Measurements from ENCODE around the gene THG1L.
"Not testable (repeated sequence)": the region's sequence is repeated elsewhere in the genome, so short reads cannot be mapped to it uniquely, and the experiment has no call there.

THG1L gene

GRCh38 chr5:157731272-157732129 is at the start of gene THG1L:
TSS of gene THG1L (plus strand) at chr5:157731420. CDS start at chr5:157731441, 21 bp downstream.
- peak; percentile 92 to 98 (median 96) for DNase-seq

- no peak for DNase-seq
These were observed 49.0 kb upstream of the THG1L start for GRCh38 chr5:157682257-157682656.

DNA sequence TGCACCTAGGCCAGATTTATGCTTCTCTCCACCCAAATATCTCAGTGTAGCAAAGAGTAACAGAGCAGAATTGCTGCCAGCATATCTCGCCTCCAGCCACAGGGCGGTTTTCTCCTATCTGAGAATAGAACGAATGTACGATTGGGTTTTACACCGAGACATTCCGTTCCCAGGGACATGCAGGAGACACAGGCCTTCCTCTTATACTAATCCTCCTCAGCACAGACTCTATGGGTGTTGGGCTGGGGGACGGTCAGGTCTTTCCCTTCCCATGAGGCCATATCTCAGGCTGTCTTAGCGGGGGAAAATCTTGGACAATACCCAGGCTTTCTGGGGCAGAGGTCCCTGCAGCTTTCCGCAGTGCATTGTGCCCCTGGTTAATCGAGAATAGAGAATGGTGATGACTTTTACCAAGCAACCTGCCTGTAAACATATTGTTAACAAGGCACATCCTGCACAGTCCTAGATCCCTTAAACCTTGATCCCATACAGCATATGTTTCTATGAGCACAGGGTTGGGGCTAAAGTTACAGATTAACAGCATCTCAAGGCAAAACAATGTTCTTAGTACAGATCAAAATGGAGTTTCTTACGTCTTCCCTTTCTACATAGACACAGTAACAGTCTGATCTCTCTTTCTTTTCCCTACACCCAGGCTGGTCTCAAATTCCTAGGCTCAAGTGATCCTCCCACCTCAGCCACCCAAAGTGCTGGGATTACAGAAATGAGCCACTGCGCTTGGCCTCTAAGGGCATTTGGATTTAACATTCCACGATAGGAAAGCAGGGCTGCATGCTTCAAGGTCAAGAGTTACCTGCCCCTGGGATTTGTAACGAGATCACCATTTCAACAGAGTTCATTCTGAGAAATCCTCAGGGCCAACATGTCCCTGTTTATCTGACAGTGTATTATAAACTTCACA is 44.7 kb upstream of the THG1L start:
- DNase-seq: not testable (repeated sequence)

DNA sequence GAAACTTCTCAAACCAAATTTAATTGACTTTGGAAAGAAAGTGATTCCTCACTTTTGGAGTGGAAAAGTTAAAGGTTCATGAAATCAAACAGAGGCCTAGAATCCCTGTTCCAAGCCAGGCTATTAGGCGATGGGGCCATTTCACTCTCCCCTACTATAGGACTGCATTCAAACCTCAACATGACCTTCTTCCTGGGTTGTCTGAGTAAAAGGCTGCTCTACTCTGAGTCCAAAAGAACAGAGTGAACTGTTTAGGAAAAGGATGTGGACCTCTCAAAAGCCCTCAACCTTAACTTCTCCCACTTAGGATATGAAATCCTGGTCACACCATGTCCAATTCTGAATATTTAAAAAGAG is 44.0 kb upstream of the THG1L start:
- no peak for DNase-seq

DNA sequence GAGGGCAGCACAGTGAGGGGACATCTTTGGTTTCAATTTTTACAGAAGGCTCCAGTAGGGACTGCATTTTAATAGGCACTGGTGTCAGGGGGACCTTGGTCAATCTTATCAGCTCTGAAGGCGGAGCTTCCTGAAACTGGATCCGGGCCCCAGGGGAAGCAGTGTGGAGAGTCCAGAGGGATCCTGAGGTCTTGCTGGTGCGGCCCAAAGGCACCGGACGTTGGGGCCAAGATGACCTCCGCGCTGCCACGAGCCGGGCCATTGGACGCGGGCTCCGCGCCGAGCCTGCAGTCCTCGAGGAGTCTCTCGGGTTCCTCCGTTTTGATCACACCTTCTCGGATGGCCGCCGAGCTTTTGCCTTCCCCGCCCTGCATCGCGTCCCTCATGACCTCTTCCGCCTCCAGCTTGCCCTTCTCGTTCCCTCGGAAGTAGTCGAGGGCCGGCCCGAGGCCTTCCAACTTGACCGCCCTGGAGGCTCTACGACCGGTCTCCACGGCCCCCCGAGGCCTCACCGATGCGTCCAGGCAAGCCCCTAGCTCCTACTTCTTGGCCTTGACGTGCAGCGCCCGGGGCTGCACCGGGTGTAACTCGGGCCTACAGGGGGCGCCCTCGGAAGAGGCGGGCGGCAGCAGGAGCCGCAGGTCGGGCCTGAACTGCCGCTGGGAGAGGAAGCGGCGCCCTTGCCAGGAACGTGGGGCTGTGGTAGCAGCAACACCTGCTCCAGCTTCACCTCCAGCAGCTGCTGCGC is 41.1 kb upstream of the THG1L start:
- DNase-seq: peak in 1 of 6 experiments; percentile 9

DNA sequence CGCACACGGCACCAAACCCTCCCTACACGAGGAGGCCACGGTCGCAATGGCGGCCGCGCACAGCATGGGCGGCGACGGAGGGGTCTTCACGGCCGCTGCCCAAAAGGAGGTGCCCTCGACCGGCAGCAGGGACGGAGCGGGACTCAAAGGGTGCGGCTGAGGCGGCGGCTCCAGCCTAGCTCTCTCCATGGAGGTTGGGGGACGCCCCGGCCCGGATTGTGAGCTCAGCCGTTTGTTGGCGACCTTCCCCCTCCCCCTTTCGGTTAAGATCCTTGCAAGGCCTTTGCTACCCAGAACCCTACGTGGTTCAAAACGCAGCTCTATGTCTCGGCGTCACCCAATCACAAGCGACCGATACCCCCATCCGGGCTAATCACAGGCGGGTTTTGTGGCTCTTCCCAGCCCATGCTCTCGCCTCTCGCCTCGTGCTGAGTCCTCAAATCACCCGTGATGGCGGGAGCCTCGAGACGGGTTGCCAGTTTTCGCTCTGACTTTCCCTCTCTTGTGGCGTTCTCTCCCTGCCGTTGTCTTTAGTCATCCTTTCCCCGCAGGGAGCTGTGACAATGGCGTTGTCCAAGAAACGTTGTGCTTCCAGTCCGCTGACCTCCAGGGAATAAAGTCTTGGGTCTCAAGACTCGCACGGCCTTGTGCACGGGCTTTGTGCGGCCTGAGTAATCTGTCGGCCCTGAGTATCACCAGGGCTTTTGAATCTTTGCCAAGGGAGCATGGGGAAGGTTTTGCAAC is 40.4 kb upstream of the THG1L start:
- DNase-seq: no peak

- DNase-seq: not testable (repeated sequence)
These were observed 37.4 kb upstream of the THG1L start for GRCh38 chr5:157693816-157694215.

DNA sequence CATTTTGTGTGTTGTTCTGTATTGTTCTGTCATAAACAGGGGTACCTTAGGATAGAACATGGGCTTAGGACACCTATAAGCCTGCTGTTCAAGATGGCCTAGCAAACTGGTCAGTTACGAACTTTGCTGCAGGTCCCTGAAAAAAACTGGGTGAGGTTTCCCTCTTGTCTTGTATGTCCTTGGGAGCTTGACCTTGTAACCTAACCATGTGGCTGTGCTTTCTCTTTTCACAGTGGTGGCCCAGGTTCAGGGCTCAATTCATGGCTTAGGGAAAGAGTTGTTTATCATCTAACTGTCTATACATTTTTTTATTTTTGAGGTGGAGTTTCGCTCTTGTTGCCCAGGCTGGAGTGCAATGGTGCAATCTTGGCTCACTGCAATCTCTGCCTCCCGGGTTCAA is 35.1 kb upstream of the THG1L start:
- not testable (repeated sequence) for DNase-seq

DNA sequence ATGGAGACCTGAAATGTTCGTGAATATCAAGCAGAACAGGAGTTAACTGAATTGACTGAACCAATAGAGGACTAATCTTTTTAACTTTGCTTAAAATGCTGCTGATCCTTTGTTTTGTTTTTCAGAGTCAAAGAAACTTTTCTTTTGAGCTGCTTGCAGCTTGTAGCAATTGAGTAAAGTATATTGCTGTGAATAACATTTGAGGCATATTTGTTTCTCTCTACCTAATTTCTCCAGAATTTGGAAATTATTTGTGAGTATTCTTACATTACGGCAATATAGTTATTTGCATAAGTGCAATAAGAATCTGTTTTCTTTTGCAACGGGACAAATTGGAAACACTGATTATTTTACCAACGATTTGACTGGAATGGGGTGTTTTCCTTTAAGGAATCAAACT is 32.5 kb upstream of the THG1L start:
- DNase-seq: not testable (repeated sequence)

GRCh38 chr5:157703736-157704135 is 27.5 kb upstream of the THG1L start:
- no peak for DNase-seq

GRCh38 chr5:157708866-157709265 is 22.4 kb upstream of the THG1L start:
- no peak for DNase-seq

GRCh38 chr5:157709346-157709745 is 21.9 kb upstream of the THG1L start:
- no peak for DNase-seq

- no peak for DNase-seq
These were observed 20.8 kb upstream of the THG1L start for GRCh38 chr5:157710431-157710830.

DNA sequence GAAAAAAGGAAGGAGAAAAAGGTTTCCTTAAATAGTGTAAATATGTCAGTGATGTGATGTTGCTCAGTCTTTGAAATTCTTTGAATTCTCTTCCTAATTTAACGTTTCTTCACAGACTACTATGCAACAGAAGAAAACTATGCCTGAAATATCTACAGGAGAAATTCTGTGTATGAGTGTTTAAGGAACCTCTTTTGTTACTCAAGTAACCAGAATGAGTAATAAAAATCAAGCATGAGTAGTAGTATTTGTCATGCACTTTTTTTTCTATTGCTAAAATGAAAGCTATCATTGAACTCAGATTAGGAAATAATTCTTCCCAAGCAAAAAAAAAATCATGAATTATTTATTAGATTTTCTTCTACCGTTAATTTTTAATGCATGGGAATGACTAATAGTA is 20.3 kb upstream of the THG1L start:
- no peak for DNase-seq

DNA sequence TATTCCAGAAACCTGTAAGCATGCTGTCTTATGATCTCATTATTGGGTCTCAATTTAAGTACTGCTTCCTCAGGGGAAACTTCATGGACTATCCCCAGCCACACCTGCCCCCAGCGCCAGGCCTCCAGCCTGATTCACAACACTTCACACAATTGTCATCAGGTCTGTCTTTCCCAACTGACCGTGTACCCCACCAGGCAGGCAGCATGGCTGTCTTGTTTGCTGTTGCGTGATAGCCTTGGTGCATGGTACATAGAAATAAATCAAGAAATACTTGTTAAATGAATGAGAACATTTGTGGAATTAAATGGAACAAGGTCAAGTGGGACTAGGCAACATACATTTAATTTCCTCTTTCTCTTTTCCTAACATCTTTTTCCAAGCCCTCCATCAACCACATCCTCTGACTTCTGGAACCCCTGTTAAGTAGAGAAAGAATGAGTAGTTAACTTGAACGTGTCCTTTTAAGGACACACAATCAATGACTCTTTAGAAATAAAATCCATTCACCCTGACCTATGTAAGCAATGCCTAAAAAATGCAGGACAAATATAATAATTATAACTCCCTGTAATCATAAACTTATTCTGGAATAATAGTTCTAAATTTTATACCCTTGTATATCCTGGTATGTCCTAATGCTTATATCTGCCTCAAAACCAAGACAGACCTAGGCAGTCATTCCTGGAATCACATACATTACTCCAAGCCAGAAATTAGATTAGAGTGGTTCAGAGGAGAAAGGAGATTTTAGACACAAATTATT is 17.2 kb upstream of the THG1L start:
- DNase-seq: no peak

- no peak for DNase-seq
These were observed 16.7 kb upstream of the THG1L start for GRCh38 chr5:157714596-157714864.

DNA sequence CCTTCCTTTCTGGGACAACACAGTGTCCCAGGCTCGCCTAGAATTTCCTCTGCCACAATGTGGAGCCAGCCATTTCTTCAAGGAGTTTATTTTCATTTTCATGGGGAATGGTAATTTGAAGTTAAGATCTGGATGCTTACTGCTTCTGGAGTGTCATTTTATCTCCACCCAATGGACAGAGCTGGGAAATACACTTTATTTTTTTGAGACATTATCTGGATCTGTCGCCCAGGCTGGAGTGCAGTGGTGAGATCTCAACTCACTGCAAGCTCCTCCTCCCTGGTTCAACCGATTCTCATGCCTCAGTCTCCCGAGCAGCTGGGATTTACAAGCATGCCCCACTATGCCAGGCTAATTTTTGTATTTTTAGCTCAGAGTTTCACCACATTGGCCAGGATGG is 12.7 kb upstream of the THG1L start:
- DNase-seq: peak in 2 of 6 experiments; percentile 15 to 34

DNA sequence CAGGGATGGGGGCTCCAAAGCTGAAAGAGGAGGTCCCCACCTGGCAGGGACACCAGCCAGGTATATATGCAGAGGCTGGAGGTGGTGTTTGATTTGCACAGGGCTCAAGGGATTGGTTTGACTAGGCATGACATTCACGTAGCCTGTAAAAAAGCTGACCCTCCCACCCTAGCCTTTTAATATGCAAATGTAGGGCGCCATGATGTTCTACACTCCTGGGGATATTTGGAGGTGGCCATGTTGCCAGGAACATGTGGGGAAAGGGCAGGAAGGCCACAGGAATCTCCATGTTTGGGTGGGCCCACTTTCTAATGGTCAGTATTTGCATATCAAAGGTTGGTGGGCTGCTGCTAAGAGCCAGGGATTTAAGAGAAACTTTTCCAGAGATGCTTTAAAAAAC is 12.0 kb upstream of the THG1L start:
- no peak for DNase-seq

GRCh38 chr5:157721159-157721558 is 10.1 kb upstream of the THG1L start:
- no peak for DNase-seq

DNA sequence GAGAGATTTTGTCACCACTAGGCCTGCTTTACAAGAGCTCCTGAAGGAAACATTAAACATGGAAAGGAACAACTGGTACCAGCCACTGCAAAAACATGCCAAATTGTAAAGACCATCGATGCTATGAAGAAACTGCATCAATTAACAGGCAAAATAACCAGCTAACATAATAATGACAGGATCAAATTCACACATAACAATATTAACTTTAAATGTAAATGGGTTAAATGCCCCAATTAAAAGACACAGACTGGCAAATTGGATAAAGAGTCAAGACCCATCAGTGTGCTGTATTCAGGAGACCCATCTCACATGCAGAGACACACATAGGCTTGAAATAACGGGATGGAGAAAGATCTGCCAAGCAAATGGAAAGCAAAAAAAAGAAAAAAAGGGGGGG is 8.3 kb upstream of the THG1L start:
- DNase-seq: not testable (repeated sequence)

DNA sequence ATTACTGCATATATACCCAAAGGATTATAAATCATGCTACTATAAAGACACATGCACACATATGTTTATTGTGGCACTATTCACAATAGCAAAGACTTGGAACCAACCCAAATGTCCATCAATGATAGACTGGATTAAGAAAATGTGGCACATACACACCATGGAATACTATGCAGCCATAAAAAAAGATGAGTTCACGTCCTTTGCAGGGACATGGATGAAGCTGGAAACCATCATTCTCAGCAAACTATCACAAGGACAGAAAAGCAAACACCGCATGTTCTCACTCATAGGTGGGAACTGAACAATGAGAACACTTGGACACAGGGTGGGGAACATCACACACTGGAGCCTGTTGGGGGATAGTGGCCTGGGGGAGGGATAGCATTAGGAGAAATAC is 4.6 kb upstream of the THG1L start:
- not testable (repeated sequence) for DNase-seq

DNA sequence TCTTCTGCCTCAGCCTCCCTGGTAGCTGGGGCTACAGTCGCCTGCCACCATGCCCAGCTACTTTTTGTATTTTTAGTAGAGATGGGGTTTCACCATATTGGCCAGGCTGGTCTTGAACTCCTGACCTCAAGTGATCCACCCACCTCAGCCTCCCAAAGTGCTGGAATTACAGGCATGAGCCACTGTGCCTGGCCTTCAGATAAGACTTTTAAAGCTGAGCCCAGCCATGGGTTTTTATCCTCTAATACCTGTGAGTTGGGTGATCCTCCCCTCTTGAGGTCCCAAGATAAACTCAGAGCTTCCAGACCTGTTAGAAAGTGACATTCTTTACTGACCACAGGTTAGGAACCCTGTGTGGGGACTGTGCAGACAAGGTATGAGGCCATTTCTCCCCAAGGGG is 3.4 kb upstream of the THG1L start:
- not testable (repeated sequence) for DNase-seq
